ENCODE measurements around the gene CNTNAP5. TPM values are rescaled to one million over a fixed set of nuclear protein-coding genes. Genes with fewer than 3 reads are reported as not detected.

Gene CNTNAP5
- total and polyA plus RNA-seq, 12 donors = 0.04 TPM; not detected in 11

DNA sequence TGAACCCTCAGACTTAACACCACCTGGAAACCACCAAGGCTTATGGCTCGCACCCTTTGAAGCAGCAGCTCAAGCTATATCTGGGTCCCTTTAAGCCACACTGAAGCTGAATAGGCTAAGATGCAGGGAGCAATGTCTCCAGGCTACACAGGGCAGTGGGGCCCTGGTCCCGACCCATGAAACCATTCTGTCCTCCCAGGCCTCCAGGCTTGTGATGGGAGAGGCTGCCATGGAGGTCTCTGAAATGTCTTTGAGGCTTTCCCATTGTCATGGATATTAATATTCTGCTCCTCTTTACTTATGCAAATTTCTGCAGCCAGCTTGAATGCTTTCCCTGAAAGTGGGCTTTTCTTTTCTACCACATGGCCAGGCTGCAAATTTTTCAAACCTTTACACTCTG, 608.7 kb downstream of the CNTNAP5 start:
- ATAC-seq (no peak), DNase-seq (no peak)
- Histone ChIP-seq H3K9me3 (peaks cover 0 to 21% (median 0%) of the 10 kb centered on the region in 11 donors), H3K27ac (no peak overlapping the region), H3K4me3 (no peak overlapping the region), H3K27me3 (no peaks in the 10 kb centered on the region), H3K4me1 (no peaks in the 10 kb centered on the region), H3K36me3 (no peaks in the 10 kb centered on the region)
- 73 to 77% methylated on average over 2 of the region's 2 CpGs for WGBS, 2 donors
- TF ChIP-seq, protein P1, sequence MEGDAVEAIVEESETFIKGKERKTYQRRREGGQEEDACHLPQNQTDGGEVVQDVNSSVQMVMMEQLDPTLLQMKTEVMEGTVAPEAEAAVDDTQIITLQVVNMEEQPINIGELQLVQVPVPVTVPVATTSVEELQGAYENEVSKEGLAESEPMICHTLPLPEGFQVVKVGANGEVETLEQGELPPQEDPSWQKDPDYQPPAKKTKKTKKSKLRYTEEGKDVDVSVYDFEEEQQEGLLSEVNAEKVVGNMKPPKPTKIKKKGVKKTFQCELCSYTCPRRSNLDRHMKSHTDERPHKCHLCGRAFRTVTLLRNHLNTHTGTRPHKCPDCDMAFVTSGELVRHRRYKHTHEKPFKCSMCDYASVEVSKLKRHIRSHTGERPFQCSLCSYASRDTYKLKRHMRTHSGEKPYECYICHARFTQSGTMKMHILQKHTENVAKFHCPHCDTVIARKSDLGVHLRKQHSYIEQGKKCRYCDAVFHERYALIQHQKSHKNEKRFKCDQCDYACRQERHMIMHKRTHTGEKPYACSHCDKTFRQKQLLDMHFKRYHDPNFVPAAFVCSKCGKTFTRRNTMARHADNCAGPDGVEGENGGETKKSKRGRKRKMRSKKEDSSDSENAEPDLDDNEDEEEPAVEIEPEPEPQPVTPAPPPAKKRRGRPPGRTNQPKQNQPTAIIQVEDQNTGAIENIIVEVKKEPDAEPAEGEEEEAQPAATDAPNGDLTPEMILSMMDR (IDR thresholded peaks at IDR 0.05) = no peak
- intact Hi-C loops (cut with DNase I) = no loop called here

DNA sequence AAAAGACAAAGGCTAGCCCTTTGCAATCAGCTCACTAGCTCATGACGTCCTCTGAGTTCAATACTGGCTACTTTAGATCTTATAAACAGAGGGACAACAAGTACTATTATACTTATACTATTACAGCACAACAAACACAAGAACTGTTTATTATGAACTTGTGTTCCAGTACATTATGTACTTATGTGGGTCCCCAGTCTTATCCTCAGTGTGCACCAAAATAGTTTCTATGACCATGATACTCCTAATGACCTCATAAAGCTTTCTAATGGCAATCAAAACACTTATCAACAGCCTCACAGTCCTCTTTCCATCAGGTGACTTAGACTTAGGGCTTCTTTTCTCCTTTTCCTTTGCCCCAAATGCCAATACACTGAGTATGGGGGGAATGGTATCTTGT, 614.4 kb downstream of the CNTNAP5 start:
- no peak overlapping the region for H3K4me3 ChIP-seq
- H3K27me3 ChIP-seq = no peaks in the 10 kb centered on the region
- H3K36me3 ChIP-seq = no peaks in the 10 kb centered on the region
- no peak overlapping the region for H3K27ac ChIP-seq
- WGBS, 2 donors = 41 to 48% methylated on average over 1 of the region's 1 CpG
- TF ChIP-seq, protein P1 (IDR thresholded peaks at IDR 0.05) = no peak
- ATAC-seq (peak in 2 of 8 donors; percentile 61 to 84), DNase-seq (no peak)
- no peaks in the 10 kb centered on the region for H3K9me3 ChIP-seq
- intact Hi-C loops (cut with DNase I) = no loop called here
- H3K4me1 ChIP-seq = no peaks in the 10 kb centered on the region

DNA sequence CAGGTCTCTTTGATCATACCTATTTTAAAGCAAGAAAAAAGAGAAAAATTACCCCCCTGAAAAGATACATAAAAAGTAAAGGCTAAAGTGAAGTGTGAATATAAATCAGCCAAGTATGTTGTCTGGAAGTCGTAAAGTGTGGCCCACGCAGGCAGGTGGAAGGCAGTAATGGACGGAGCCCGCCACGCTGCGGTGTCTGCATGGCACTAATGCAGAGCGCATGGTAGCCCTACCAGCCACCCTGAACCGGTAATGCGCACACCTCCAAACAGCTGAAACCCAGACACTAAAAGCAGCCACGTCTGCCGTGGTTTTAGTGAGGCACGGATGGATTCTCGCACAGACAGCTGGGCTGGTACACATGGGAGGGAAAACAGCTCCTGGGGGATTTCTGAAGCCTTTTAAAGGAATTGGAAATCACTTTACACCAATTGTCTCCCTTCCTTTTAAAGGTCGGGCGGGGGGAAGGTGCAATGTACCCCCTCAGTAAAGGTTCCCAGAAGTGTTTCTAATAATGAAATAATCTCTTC, 615.2 kb downstream of the CNTNAP5 start:
- no peaks in the 10 kb centered on the region for H3K9me3 ChIP-seq
- intact Hi-C loops (cut with DNase I) = no loop called here
- H3K27ac ChIP-seq = no peak overlapping the region
- DNase-seq = no peak
- WGBS, 2 donors = 92 to 94% methylated on average over 15 of the region's 15 CpGs
- H3K4me3 ChIP-seq = no peak overlapping the region
- no peaks in the 10 kb centered on the region for H3K4me1 ChIP-seq
- ATAC-seq = no peak
- H3K27me3 ChIP-seq = no peaks in the 10 kb centered on the region
- no peaks in the 10 kb centered on the region for H3K36me3 ChIP-seq
- TF ChIP-seq, protein P1 (IDR thresholded peaks at IDR 0.05) = no peak

DNA sequence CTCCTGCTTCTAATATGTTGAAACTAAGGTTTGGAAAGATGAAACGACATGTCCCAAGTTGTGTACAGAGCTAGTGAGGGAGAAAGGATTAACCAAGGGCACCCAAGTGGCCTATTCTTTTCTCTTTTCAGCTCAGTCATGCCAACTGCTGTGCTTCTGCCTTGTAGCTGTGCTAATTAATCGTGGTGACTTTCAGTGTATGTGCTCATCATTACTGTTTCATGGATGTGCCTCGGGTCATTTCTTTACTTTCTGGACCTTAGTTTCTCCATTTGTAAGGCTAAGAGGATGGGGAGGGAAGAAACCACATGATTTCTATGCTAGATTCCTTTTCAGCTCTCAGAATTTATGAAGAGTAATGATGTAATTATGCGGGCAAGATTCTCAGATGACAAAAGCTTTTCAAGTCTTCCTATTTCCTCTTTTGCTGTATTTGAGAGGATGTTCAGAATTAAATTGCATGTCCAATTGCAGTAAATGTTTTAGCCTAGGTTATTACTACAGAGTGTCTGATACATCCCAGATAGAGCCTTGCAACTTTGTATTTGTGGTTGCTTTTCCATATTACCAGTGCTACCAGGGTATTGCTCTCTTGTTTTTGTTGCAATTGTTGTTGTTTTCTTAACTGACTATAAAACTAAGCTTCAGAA, 621.2 kb downstream of the CNTNAP5 start:
- H3K4me1 ChIP-seq = no peaks in the 10 kb centered on the region
- DNase-seq (no peak), ATAC-seq (no peak)
- no peaks in the 10 kb centered on the region for H3K9me3 ChIP-seq
- TF ChIP-seq, protein P1 (IDR thresholded peaks at IDR 0.05) = no peak
- 76 to 80% methylated on average over 4 of the region's 4 CpGs for WGBS, 2 donors
- no peak overlapping the region for H3K4me3 ChIP-seq
- H3K36me3 ChIP-seq = no peaks in the 10 kb centered on the region
- intact Hi-C loops (cut with DNase I) = no loop called here
- no peaks in the 10 kb centered on the region for H3K27me3 ChIP-seq
- H3K27ac ChIP-seq = no peak overlapping the region

Measured in heart right ventricle (tissue), 16 donors.